GM23338 (cell line): ENCODE measurements around the gene DOCK2. TPM values are rescaled to one million over a fixed set of nuclear protein-coding genes. Genes with fewer than 3 reads are reported as not detected.
A peak's percentile ranks its signal among the peaks of the same experiment; 100 is the strongest.

ENCODE experiments used
- ATAC-seq: fragments of 200-7000 bp; cut with Tn5 transposase; 3 replicates; pipeline ENCODE4 v1.9.1; 2020
- DNase-seq: peaks from one replicate; pipeline ENCODE4 v3.0.0-alpha.2; 2015; ENCODE audit warnings: low spot score
- H2AFZ ChIP-seq: fragments of 200-600 bp; sonication (generic); 2 replicates; pipeline ENCODE4 v1.8.0; 2016; ENCODE audit warnings: antibody characterized with exemption, mild to moderate bottlenecking, moderate library complexity
- H3F3A ChIP-seq: fragments of 200-600 bp; sonication (generic); replicated peaks from 2 replicates; pipeline ENCODE4 v1.8.0; 2017; ENCODE audit warnings: antibody characterized with exemption, mixed run types, low read depth
- H3K27ac ChIP-seq: fragments of 200-600 bp; sonication (generic); 2 replicates; pipeline ENCODE4 v1.6.1; 2016; ENCODE audit warnings: low read depth
- H3K27me3 ChIP-seq: fragments of 200-600 bp; sonication (generic); 2 replicates; pipeline ENCODE4 v1.8.0; 2016; ENCODE audit warnings: mild to moderate bottlenecking, mixed run types, moderate library complexity; ENCODE audit not compliant: insufficient read depth
- H3K36me3 ChIP-seq: fragments of 200-600 bp; sonication (generic); 2 replicates; pipeline ENCODE4 v1.8.0; 2016; ENCODE audit warnings: mild to moderate bottlenecking; ENCODE audit not compliant: insufficient read depth
- H3K4me1 ChIP-seq: fragments of 200-600 bp; sonication (generic); 2 replicates; pipeline ENCODE4 v1.8.0; 2016; ENCODE audit warnings: mild to moderate bottlenecking, moderate library complexity; ENCODE audit not compliant: insufficient read depth
- H3K4me2 ChIP-seq: fragments of 200-600 bp; sonication (generic); 2 replicates; pipeline ENCODE4 v1.7.1; 2017; ENCODE audit warnings: mixed run types
- H3K4me3 ChIP-seq: fragments of 200-600 bp; sonication (generic); 2 replicates; pipeline ENCODE4 v1.6.1; 2016; ENCODE audit warnings: mixed run types
- H3K79me2 ChIP-seq: fragments of 200-600 bp; sonication (generic); replicated peaks from 2 replicates; pipeline ENCODE4 v1.8.0; 2017; ENCODE audit warnings: mild to moderate bottlenecking; ENCODE audit not compliant: insufficient read depth
- H3K9me2 ChIP-seq: fragments of 200-600 bp; sonication (generic); 2 replicates; pipeline ENCODE4 v1.8.0; 2017; ENCODE audit not compliant: insufficient read depth
- H4K20me1 ChIP-seq: fragments of 200-600 bp; sonication (generic); replicated peaks from 2 replicates; pipeline ENCODE4 v1.8.0; 2017; ENCODE audit warnings: mild to moderate bottlenecking; ENCODE audit not compliant: insufficient read depth
- H3K27ac Mint-ChIP-seq: 2 replicates; pipeline ENCODE4 v1.8.0; 2020; ENCODE audit warnings: inconsistent platforms, mild to moderate bottlenecking, moderate library complexity, mixed read lengths
- H3K27me3 Mint-ChIP-seq: 3 replicates; pipeline ENCODE4 v1.8.0; 2022; ENCODE audit warnings: low read depth, mild to moderate bottlenecking, moderate library complexity, mixed read lengths, inconsistent platforms; ENCODE audit not compliant: insufficient read depth, poor library complexity
- H3K36me3 Mint-ChIP-seq: 3 replicates; pipeline ENCODE4 v1.8.0; 2021; ENCODE audit warnings: low read depth, mild to moderate bottlenecking, inconsistent platforms, moderate library complexity, mixed read lengths
- H3K4me1 Mint-ChIP-seq: 3 replicates; pipeline ENCODE4 v1.8.0; 2020; ENCODE audit warnings: mild to moderate bottlenecking, inconsistent platforms, mixed read lengths
- H3K4me3 Mint-ChIP-seq: 3 replicates; pipeline ENCODE4 v1.8.0; 2021; ENCODE audit warnings: moderate library complexity, mild to moderate bottlenecking, inconsistent platforms, mixed read lengths
- H3K9me3 Mint-ChIP-seq: 3 replicates; pipeline ENCODE4 v1.8.0; 2020; ENCODE audit warnings: moderate library complexity, mild to moderate bottlenecking, inconsistent platforms, mixed read lengths
- CREB1 ChIP-seq: fragments of 250-450 bp; sonication (Bioruptor Pico); IDR thresholded peaks from 2 replicates; pipeline ENCODE4 v1.5.0; 2020; ENCODE audit warnings: low read depth, mild to moderate bottlenecking, moderate library complexity
- EZH2 ChIP-seq: fragments of 200-600 bp; sonication (generic); IDR thresholded peaks from one replicate; pipeline ENCODE4 v1.8.0; 2017; ENCODE audit warnings: antibody characterized with exemption, mild to moderate bottlenecking, low read depth; ENCODE audit not compliant: unreplicated experiment
- EZH2phosphoT487 ChIP-seq: fragments of 200-600 bp; sonication (generic); IDR thresholded peaks from one replicate; pipeline ENCODE4 v1.8.1; 2018; ENCODE audit warnings: antibody characterized with exemption; ENCODE audit not compliant: unreplicated experiment
- JUNB ChIP-seq: IDR thresholded peaks from one replicate; pipeline ENCODE4 v1.6.1; 2016; ENCODE audit warnings: antibody characterized with exemption; ENCODE audit not compliant: unreplicated experiment
- NANOG ChIP-seq: IDR thresholded peaks from 2 replicates; pipeline ENCODE4 v1.6.1; 2016; ENCODE audit warnings: antibody characterized with exemption, borderline replicate concordance
- POLR2AphosphoS5 ChIP-seq: IDR thresholded peaks from 2 replicates; pipeline ENCODE4 v1.6.1; 2016; ENCODE audit warnings: antibody characterized with exemption, low read depth
- STAT1 ChIP-seq: IDR thresholded peaks from one replicate; pipeline ENCODE4 v1.6.1; 2016; ENCODE audit warnings: antibody characterized with exemption; ENCODE audit not compliant: unreplicated experiment
- ZNF114 ChIP-seq: fragments of 250-450 bp; sonication (Bioruptor Pico); IDR thresholded peaks from 2 replicates; pipeline ENCODE4 v1.5.0; 2020; ENCODE audit warnings: mild to moderate bottlenecking, moderate library complexity
- ZNF331 ChIP-seq: fragments of 250-450 bp; sonication (Bioruptor Pico); IDR thresholded peaks from 2 replicates; pipeline ENCODE4 v1.5.0; 2020; ENCODE audit warnings: low read depth, mild to moderate bottlenecking, moderate library complexity
- polyA plus RNA-seq: library from polyadenylated mRNA; unstranded; fragments of >200 nt; fragmentation: Nextera tagmentation; extraction: Ambion mirVana; gene quantifications from 2 replicates; pipeline ENCODE4 v1.2.1, GENCODE V29; 2016
- total RNA-seq: library from RNA; depleted of rRNA; stranded (reverse); fragments of >200 nt; shearing (Covaris generic); gene quantifications from 2 replicates; pipeline ENCODE4 v1.2.3, GENCODE V29; 2014
- TF ChIP-seq, protein P1 (sequence below), 2 experiments: fragments of 200-600 bp in 1 of 2; sonication (generic) in 1 of 2; conservative IDR thresholded peaks; 2 replicates each; pipeline versions ENCODE4 v1.5.1 to v1.6.1; 2016 to 2017; ENCODE audit warnings: antibody characterized with exemption in 2 of 2, low read depth in 2 of 2, mild to moderate bottlenecking in 2 of 2, moderate library complexity in 1 of 2
- TF ChIP-seq, protein P2 (sequence below): IDR thresholded peaks from 2 replicates; pipeline ENCODE4 v1.6.1; 2016; ENCODE audit warnings: antibody characterized with exemption
- TF ChIP-seq, protein P3 (sequence below): fragments of 250-450 bp; sonication (Bioruptor Pico); IDR thresholded peaks from 2 replicates; pipeline ENCODE4 v1.5.0; 2020; ENCODE audit warnings: mild to moderate bottlenecking, moderate library complexity
- TF ChIP-seq, protein P4 (sequence below): IDR thresholded peaks from one replicate; pipeline ENCODE4 v1.6.1; 2018; ENCODE audit warnings: antibody characterized with exemption; ENCODE audit not compliant: unreplicated experiment

Gene DOCK2
- total and polyA plus RNA-seq, 2 experiments from 2014 or later, result 3.7 to 9.4 TPM

DNA sequence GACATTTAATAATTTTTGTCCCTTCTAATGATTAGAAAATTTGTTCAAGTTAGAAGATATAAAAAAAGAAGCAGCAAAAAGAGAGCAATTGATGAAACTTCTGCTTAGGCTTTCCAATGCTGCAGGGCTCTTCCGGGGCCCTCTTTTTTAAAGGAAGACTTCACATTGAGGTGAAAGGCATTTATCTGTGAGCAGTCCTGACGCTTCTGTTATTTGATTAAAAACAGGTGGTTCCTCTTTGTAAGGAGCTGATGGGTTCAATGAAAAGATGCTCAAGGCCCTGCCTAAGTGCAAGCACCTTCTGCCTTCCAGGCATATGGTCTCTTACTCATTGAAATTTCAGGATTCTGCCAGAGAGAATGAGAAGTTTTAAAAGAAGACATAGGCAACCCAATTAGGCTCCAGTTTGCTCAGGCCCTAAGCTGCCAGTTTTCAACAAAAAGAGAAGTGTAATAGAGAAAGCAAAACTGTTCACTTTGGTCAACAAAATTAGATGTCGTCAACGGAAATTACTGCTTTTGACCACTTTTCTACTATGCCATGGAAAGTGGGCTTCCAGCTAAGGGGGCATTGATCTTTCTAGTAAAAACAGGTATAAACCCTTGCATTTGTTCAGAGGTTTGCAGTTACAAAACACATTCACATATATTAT, 243.1 kb downstream of the DOCK2 start:
- Histone ChIP-seq H3K4me2 (no peak overlapping the region), H3F3A (no peaks in the 10 kb centered on the region), H2AFZ (no peak overlapping the region), H3K27ac (0 out of 2 replicates have a peak overlapping the region, but pooled peaks have one; percentile 6), H3K36me3 (no peaks in the 10 kb centered on the region), H3K27me3 (no peaks in the 10 kb centered on the region), H3K79me2 (no peaks in the 10 kb centered on the region), H3K9me2 (peaks cover 7% of the 10 kb centered on the region; the same call in 1 of the 2 replicates), H4K20me1 (no peaks in the 10 kb centered on the region), H3K4me1 (peaks cover 4% of the 10 kb centered on the region; the same call in 1 of the 2 replicates), H3K4me3 (no peak overlapping the region)
- no peak for ATAC-seq
- no peaks in the 10 kb centered on the region for H3K36me3 Mint-ChIP-seq
- H3K27me3 Mint-ChIP-seq, result peaks cover 3% of the 10 kb centered on the region
- no peak overlapping the region for H3K27ac Mint-ChIP-seq
- peaks cover 9% of the 10 kb centered on the region; the same call in 2 of the 3 replicates for H3K4me1 Mint-ChIP-seq
- no peaks in the 10 kb centered on the region for H3K9me3 Mint-ChIP-seq
- TF ChIP-seq EZH2, result no peak
- TF ChIP-seq, protein P1, sequence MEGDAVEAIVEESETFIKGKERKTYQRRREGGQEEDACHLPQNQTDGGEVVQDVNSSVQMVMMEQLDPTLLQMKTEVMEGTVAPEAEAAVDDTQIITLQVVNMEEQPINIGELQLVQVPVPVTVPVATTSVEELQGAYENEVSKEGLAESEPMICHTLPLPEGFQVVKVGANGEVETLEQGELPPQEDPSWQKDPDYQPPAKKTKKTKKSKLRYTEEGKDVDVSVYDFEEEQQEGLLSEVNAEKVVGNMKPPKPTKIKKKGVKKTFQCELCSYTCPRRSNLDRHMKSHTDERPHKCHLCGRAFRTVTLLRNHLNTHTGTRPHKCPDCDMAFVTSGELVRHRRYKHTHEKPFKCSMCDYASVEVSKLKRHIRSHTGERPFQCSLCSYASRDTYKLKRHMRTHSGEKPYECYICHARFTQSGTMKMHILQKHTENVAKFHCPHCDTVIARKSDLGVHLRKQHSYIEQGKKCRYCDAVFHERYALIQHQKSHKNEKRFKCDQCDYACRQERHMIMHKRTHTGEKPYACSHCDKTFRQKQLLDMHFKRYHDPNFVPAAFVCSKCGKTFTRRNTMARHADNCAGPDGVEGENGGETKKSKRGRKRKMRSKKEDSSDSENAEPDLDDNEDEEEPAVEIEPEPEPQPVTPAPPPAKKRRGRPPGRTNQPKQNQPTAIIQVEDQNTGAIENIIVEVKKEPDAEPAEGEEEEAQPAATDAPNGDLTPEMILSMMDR (conservative IDR thresholded peaks at IDR 0.05; ENCODE audit: low read depth in 2 of 2), result no peak
- no peak for TF ChIP-seq ZNF114 (CRISPR knock-in tag)
- TF ChIP-seq, protein P2, sequence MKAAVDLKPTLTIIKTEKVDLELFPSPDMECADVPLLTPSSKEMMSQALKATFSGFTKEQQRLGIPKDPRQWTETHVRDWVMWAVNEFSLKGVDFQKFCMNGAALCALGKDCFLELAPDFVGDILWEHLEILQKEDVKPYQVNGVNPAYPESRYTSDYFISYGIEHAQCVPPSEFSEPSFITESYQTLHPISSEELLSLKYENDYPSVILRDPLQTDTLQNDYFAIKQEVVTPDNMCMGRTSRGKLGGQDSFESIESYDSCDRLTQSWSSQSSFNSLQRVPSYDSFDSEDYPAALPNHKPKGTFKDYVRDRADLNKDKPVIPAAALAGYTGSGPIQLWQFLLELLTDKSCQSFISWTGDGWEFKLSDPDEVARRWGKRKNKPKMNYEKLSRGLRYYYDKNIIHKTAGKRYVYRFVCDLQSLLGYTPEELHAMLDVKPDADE, result no peak
- TF ChIP-seq NANOG, result no peak
- TF ChIP-seq, protein P3, sequence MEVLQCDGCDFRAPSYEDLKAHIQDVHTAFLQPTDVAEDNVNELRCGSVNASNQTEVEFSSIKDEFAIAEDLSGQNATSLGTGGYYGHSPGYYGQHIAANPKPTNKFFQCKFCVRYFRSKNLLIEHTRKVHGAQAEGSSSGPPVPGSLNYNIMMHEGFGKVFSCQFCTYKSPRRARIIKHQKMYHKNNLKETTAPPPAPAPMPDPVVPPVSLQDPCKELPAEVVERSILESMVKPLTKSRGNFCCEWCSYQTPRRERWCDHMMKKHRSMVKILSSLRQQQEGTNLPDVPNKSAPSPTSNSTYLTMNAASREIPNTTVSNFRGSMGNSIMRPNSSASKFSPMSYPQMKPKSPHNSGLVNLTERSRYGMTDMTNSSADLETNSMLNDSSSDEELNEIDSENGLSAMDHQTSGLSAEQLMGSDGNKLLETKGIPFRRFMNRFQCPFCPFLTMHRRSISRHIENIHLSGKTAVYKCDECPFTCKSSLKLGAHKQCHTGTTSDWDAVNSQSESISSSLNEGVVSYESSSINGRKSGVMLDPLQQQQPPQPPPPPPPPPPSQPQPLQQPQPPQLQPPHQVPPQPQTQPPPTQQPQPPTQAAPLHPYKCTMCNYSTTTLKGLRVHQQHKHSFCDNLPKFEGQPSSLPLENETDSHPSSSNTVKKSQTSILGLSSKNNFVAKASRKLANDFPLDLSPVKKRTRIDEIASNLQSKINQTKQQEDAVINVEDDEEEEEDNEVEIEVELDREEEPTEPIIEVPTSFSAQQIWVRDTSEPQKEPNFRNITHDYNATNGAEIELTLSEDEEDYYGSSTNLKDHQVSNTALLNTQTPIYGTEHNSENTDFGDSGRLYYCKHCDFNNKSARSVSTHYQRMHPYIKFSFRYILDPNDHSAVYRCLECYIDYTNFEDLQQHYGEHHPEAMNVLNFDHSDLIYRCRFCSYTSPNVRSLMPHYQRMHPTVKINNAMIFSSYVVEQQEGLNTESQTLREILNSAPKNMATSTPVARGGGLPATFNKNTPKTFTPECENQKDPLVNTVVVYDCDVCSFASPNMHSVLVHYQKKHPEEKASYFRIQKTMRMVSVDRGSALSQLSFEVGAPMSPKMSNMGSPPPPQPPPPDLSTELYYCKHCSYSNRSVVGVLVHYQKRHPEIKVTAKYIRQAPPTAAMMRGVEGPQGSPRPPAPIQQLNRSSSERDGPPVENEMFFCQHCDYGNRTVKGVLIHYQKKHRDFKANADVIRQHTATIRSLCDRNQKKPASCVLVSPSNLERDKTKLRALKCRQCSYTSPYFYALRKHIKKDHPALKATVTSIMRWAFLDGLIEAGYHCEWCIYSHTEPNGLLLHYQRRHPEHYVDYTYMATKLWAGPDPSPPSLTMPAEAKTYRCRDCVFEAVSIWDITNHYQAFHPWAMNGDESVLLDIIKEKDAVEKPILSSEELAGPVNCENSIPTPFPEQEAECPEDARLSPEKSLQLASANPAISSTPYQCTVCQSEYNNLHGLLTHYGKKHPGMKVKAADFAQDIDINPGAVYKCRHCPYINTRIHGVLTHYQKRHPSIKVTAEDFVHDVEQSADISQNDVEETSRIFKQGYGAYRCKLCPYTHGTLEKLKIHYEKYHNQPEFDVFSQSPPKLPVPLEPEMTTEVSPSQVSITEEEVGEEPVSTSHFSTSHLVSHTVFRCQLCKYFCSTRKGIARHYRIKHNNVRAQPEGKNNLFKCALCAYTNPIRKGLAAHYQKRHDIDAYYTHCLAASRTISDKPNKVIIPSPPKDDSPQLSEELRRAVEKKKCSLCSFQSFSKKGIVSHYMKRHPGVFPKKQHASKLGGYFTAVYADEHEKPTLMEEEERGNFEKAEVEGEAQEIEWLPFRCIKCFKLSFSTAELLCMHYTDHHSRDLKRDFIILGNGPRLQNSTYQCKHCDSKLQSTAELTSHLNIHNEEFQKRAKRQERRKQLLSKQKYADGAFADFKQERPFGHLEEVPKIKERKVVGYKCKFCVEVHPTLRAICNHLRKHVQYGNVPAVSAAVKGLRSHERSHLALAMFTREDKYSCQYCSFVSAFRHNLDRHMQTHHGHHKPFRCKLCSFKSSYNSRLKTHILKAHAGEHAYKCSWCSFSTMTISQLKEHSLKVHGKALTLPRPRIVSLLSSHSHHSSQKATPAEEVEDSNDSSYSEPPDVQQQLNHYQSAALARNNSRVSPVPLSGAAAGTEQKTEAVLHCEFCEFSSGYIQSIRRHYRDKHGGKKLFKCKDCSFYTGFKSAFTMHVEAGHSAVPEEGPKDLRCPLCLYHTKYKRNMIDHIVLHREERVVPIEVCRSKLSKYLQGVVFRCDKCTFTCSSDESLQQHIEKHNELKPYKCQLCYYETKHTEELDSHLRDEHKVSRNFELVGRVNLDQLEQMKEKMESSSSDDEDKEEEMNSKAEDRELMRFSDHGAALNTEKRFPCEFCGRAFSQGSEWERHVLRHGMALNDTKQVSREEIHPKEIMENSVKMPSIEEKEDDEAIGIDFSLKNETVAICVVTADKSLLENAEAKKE (CRISPR knock-in tag), result no peak
- no peak for TF ChIP-seq STAT1
- no peak for TF ChIP-seq EZH2phosphoT487
- TF ChIP-seq ZNF331, result no peak
- TF ChIP-seq JUNB, result no peak
- TF ChIP-seq, protein P4, sequence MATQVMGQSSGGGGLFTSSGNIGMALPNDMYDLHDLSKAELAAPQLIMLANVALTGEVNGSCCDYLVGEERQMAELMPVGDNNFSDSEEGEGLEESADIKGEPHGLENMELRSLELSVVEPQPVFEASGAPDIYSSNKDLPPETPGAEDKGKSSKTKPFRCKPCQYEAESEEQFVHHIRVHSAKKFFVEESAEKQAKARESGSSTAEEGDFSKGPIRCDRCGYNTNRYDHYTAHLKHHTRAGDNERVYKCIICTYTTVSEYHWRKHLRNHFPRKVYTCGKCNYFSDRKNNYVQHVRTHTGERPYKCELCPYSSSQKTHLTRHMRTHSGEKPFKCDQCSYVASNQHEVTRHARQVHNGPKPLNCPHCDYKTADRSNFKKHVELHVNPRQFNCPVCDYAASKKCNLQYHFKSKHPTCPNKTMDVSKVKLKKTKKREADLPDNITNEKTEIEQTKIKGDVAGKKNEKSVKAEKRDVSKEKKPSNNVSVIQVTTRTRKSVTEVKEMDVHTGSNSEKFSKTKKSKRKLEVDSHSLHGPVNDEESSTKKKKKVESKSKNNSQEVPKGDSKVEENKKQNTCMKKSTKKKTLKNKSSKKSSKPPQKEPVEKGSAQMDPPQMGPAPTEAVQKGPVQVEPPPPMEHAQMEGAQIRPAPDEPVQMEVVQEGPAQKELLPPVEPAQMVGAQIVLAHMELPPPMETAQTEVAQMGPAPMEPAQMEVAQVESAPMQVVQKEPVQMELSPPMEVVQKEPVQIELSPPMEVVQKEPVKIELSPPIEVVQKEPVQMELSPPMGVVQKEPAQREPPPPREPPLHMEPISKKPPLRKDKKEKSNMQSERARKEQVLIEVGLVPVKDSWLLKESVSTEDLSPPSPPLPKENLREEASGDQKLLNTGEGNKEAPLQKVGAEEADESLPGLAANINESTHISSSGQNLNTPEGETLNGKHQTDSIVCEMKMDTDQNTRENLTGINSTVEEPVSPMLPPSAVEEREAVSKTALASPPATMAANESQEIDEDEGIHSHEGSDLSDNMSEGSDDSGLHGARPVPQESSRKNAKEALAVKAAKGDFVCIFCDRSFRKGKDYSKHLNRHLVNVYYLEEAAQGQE, result no peak
- no peak for TF ChIP-seq POLR2AphosphoS5
- TF ChIP-seq CREB1 (CRISPR knock-in tag), result no peak
- no peak for DNase-seq
- no peak overlapping the region for H3K4me3 Mint-ChIP-seq
